Stomach smooth muscle (tissue), 2 donors: ENCODE results near the gene APOBEC3G.
"Not testable (repeated sequence)": the region's sequence is repeated elsewhere in the genome, so short reads cannot be mapped to it uniquely, and the experiment has no call there.

ENCODE experiments used
- H3K27ac ChIP-seq: one replicate; pipeline ENCODE4 v1.7.0; 2013; ENCODE audit warnings: mild to moderate bottlenecking, low read length, inconsistent platforms
- H3K27me3 ChIP-seq, 2 donors: one replicate each; pipeline ENCODE4 v1.7.0; 2013; ENCODE audit warnings: low read length in 2 of 2; ENCODE audit not compliant: insufficient read depth in 2 of 2, control insufficient read depth in 1 of 2
- H3K36me3 ChIP-seq, 2 donors: one replicate each; pipeline ENCODE4 v1.7.0; 2013; ENCODE audit warnings: low read length in 2 of 2; ENCODE audit not compliant: control insufficient read depth in 2 of 2, insufficient read depth in 2 of 2
- H3K4me1 ChIP-seq: one replicate; pipeline ENCODE4 v1.7.0; 2013; ENCODE audit warnings: low read length; ENCODE audit not compliant: control insufficient read depth, insufficient read depth
- H3K4me3 ChIP-seq, 2 donors: one replicate each; pipeline ENCODE4 v1.7.0; 2013; ENCODE audit warnings: low read length in 2 of 2
- H3K9ac ChIP-seq, 2 donors: one replicate each; pipeline ENCODE4 v1.7.0; 2013; ENCODE audit warnings: low read length in 2 of 2, mild to moderate bottlenecking in 1 of 2
- H3K9me3 ChIP-seq, 2 donors: one replicate each; pipeline ENCODE4 v1.7.0; 2013; ENCODE audit warnings: low read length in 2 of 2; ENCODE audit not compliant: control insufficient read depth in 2 of 2
- donor health status: healthy.
- donor health status: Pancreatic carcinoma.

APOBEC3G gene

DNA sequence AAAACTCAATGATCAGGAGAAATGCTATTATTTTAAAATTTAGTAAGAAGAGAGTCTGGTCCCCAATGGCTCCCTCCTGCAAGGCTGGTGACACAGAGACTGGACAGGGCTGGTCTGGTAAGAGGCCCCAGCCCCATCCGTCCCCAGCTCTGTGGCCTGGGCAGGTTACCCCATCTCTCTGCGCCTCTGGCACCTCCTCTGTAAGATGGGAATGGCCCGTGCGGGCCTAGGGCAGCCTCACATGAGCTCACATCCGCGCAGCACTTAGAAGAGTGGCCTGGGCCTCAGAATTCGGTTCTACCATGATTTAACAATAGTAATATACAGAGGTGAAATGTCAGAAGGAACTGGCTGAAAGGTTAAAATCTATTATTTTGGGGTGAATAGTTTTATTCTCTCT, 35.2 kb upstream of the APOBEC3G start:
- Histone ChIP-seq H3K4me1 (no peaks in the 10 kb centered on the region), H3K27ac (no peak overlapping the region), H3K9me3 (no peaks in the 10 kb centered on the region), H3K36me3 (peaks cover 0 to 3% of the 10 kb centered on the region in 2 donors), H3K27me3 (no peaks in the 10 kb centered on the region), H3K4me3 (peak overlapping the region in 1 of 2 donors; percentile 3), H3K9ac (no peak overlapping the region)

DNA sequence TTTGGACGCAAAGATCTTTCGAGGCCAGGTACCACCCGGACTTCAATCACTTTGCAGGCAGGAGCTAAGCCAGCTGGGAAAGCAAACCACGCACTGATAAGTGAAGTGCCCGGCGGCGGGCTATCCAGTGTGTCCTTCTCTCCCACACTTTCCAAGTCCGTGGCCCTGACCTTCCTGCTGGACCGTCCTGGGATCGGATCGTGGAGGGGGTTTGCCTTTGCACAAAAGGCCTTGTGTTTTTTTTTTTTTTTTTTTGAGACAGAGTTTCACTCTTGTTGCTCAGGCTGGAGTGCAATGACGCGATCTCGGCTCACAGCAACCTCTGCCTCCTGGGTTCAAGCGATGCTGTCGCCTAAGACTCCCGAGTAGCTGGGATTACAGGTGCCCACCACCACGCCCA, 34.0 kb upstream of the APOBEC3G start:
- not testable (repeated sequence) for H3K9me3 ChIP-seq, H3K27me3 ChIP-seq, H3K36me3 ChIP-seq, H3K4me3 ChIP-seq, H3K27ac ChIP-seq, H3K4me1 ChIP-seq, H3K9ac ChIP-seq

DNA sequence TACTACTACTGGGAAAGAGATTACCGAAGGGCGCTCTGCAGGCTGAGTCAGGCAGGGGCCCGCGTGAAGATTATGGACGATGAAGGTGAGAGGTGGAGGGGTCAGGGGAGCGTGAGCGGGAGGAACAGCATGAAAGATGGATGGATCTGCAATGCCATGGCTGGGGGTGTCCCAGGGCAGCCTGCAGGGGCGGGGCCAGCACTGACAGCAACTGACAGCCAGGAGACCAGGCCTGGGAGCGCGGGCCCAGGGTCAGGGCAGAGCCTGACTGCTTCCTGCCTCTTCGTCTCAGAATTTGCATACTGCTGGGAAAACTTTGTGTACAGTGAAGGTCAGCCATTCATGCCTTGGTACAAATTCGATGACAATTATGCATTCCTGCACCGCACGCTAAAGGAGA, 31.9 kb upstream of the APOBEC3G start:
- H3K4me1 ChIP-seq, result not testable (repeated sequence)

DNA sequence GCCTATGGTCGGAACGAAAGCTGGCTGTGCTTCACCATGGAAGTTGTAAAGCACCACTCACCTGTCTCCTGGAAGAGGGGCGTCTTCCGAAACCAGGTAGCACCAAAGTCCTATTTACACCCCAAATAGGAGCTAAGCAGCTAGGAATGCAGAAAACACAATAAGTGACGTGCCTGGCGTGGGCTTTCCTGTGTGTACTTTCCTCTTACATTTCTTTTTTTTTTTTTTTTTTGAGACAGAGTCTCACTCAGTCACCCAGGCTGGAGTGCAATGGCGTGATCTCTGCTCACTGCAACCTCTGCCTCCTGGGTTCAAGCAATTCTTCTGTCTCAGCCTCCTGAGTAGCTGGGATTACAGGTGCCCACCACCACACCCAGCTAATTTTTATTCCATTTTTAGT, 27.6 kb upstream of the APOBEC3G start:
- H3K36me3 ChIP-seq, H3K9ac ChIP-seq, H3K4me1 ChIP-seq, H3K4me3 ChIP-seq, H3K27me3 ChIP-seq, H3K27ac ChIP-seq, H3K9me3 ChIP-seq: not testable (repeated sequence)

More for the DNA sequence above, 31.9 kb upstream of the APOBEC3G start:
- H3K27me3 ChIP-seq, H3K36me3 ChIP-seq, H3K9me3 ChIP-seq, H3K4me3 ChIP-seq, H3K27ac ChIP-seq, H3K9ac ChIP-seq: not testable (repeated sequence)

DNA sequence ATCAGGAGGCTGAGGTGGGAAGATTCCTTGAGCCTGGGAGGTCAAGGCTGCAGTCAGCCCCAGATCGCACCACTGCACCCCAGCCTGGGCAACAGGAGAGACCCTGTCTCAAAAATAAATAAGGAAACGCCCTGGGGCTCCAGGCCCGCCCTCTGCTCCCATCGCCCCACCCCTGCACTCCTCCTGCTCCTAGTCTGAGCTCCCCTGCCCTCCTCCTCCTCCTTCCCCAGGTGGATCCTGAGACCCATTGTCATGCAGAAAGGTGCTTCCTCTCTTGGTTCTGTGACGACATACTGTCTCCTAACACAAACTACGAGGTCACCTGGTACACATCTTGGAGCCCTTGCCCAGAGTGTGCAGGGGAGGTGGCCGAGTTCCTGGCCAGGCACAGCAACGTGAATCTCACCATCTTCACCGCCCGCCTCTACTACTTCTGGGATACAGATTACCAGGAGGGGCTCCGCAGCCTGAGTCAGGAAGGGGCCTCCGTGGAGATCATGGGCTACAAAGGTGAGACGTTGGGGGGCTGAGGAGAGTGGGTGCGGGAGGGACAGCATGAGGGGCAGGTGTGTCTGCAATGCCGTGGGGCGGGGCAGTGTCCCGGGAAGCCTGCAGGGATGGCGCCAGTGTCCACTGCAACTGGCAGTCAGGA, 25.1 kb upstream of the APOBEC3G start:
- not testable (repeated sequence) for H3K27ac ChIP-seq, H3K4me3 ChIP-seq, H3K27me3 ChIP-seq, H3K9me3 ChIP-seq, H3K9ac ChIP-seq, H3K36me3 ChIP-seq, H3K4me1 ChIP-seq

DNA sequence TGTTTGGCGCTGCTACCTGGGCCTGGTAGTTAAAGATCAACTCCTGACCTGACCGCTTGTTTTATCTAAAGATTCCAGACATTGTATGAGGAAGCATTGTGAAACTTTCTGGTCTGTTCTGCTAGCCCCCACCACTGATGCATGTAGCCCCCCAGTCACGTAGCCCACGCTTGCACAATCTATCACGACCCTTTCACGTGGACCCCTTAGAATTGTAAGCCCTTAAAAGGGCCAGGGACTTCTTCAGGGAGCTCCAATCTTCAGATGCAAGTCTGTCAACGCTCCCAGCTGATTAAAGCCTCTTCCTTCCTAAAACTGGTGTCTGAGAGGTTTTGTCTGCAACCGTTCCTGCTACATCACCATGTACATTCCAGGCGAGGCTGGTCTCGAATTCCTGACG, 21.4 kb upstream of the APOBEC3G start:
- no peak overlapping the region for H3K9ac ChIP-seq
- no peaks in the 10 kb centered on the region for H3K4me1 ChIP-seq
- H3K9me3 ChIP-seq, result no peaks in the 10 kb centered on the region
- no peaks in the 10 kb centered on the region for H3K36me3 ChIP-seq
- no peak overlapping the region for H3K4me3 ChIP-seq
- H3K27ac ChIP-seq, result no peak overlapping the region
- H3K27me3 ChIP-seq, result no peaks in the 10 kb centered on the region

DNA sequence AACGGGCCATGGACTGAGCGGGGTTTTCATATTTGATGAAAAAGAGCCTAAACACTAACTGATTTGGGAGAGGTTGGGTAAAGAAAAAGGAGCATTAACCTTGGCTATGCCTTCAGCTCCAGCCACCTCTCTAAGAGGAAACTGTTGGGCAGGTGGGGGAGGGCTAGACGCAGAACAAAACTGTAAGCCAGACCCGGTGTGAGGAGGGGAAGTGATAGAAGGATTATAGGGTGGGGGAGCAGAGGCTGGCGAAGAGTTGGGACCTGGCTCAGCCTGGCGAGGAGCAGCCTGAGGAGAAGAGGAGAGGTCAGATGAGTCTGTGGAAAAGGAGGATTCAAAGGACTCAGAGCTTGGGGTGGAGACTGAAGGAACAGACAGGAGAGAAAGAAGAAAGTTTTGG, 15.8 kb upstream of the APOBEC3G start:
- H3K4me1 ChIP-seq, H3K27ac ChIP-seq: not testable (repeated sequence)

DNA sequence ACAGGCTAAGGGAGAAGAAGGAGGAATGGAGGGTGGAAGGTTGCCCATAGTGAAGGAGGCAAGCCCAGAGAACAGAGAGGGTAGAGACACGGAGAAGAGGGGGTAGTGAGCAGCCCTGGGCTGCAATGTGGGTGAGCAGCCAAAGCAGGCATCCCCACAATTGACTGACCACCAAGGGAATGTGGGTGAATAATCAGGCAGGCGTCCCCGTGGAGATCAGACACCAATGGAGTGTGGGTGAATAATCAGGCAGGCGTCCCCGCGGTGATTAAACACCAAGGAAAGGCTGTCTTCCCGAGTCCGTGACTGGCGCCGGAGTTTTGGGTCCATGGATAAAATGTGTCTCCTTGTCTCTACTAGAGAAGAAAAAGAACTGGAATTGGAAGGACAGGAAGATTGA, 15.1 kb upstream of the APOBEC3G start:
- H3K9ac ChIP-seq, H3K27ac ChIP-seq, H3K4me3 ChIP-seq, H3K36me3 ChIP-seq, H3K4me1 ChIP-seq, H3K27me3 ChIP-seq, H3K9me3 ChIP-seq: not testable (repeated sequence)

More for the DNA sequence above, 15.8 kb upstream of the APOBEC3G start:
- not testable (repeated sequence) for H3K27me3 ChIP-seq, H3K9ac ChIP-seq, H3K9me3 ChIP-seq, H3K4me3 ChIP-seq, H3K36me3 ChIP-seq

DNA sequence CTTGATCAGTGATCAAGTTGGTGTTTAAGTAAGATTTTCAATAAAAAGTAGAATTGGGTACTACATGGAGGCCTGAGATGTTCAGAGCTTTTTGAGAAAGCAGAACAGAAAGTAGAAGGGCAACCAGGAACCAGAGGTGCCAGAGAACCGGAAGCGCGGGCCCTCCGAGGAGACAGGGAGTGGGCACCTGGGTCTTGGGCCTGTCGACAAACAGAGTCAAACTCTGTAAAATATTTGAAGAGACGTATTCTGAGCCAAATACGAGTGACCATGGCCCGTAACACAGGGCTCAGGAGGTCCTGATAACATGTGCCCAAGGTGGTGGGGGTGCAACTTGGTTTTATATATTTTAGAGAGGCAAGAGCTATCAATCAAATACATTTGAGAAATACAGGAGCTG, 13.2 kb upstream of the APOBEC3G start:
- not testable (repeated sequence) for H3K27me3 ChIP-seq, H3K36me3 ChIP-seq, H3K4me3 ChIP-seq, H3K9me3 ChIP-seq, H3K27ac ChIP-seq, H3K4me1 ChIP-seq, H3K9ac ChIP-seq

DNA sequence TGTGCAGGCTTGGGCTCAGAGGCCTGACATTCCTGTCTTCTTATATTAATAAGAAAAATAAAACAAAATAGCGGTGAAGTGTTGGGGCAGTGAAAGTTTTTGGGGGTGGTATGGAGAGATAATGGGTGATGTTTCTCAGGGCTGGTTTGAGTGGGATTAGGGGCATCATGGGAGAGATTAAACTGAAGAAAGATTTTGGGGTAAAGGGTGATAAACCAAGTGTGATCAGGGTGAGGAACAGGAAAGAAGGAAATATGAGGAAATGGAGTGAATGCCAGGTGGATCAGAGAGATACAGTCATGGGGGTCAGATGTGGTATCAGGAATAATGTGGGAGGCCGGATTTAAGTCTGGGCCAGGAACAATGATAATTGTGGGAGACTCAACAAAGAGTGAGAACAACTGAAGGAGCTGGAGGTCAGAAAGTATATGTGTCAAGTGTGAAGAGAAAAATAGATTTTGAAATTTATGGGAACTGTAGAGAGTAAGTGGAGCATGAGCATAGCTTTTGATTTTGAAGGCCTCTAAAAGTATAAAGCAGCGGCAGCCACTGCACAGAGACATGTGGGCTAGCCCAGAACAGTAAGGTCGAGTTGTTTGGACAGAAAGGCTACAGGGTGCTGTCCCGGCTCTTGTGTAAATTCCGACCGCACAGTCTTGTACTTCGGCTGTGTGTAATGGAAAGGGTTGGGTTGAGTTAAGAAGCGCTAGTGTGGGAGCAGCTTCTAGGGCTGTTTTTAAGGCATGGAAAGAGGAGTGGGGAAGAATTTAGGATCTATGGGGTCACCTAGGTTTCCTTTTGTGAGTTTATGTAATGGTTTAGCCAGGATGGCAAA, 10.4 kb upstream of the APOBEC3G start:
- H3K4me1 ChIP-seq, H3K4me3 ChIP-seq, H3K9ac ChIP-seq, H3K9me3 ChIP-seq, H3K36me3 ChIP-seq, H3K27me3 ChIP-seq, H3K27ac ChIP-seq: not testable (repeated sequence)

DNA sequence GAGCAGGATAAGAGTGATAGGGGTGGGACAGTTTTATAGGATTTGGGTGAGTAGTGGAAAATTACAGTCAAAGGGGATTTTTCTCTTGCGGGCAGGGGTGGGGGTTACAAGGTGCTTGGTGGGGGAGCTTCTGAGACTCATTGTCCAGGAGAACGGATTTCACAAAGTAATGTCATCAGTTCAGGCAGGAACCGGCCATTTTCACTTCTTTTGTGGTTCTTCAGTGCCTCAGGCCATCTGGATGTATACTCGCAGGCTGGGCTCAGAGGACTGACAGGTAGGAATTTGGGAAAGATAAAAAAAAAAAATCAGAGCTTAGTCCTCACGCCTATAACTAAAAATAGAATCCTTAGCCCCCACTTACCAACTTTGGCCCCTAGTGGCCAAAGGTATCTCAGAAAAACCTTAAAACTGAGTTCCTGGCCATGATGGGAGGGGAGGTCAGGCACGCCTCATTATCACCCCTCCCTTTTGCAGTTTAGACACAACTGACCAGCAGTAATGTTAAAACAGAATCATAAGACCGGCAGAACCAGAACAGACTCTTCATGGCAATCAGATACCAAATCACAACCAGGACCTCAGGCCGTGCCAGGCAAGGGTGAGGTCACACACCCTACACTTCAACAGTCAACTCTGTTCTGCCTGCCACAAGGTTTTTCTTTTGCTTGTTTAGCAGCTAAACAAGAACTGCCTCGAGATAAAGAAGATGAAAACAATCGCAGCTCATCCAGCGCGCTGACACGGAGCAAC, 8.9 kb upstream of the APOBEC3G start:
- no peak overlapping the region for H3K4me3 ChIP-seq
- no peak overlapping the region for H3K9ac ChIP-seq
- H3K27ac ChIP-seq, result no peak overlapping the region
- no peaks in the 10 kb centered on the region for H3K27me3 ChIP-seq
- no peaks in the 10 kb centered on the region for H3K36me3 ChIP-seq
- H3K4me1 ChIP-seq, result no peaks in the 10 kb centered on the region
- no peaks in the 10 kb centered on the region for H3K9me3 ChIP-seq
